Colonic mucosa (tissue), 4 donors: Measurements from ENCODE around the gene FBXO11. TPM values are rescaled to one million over a fixed set of nuclear protein-coding genes. Genes with fewer than 3 reads are reported as not detected.

Experiments
- DNase-seq: peaks from one replicate; pipeline ENCODE4 v3.0.0-alpha.2; 2020
- H3K27ac ChIP-seq: fragments of 200-600 bp; one replicate; pipeline ENCODE4 v1.8.0; 2021
- H3K27me3 ChIP-seq: fragments of 200-600 bp; one replicate; pipeline ENCODE4 v1.8.0; 2021
- H3K36me3 ChIP-seq: fragments of 200-600 bp; one replicate; pipeline ENCODE4 v1.8.0; 2021
- H3K4me1 ChIP-seq: fragments of 200-600 bp; one replicate; pipeline ENCODE4 v1.8.0; 2021; ENCODE audit warnings: mild to moderate bottlenecking
- H3K4me3 ChIP-seq: fragments of 200-600 bp; one replicate; pipeline ENCODE4 v1.8.0; 2021
- H3K9ac ChIP-seq, 2 donors: one replicate each; pipeline ENCODE4 v1.7.0; 2013; ENCODE audit warnings: control low read depth in 2 of 2, low read depth in 2 of 2, low read length in 2 of 2
- H3K9me3 ChIP-seq: fragments of 200-600 bp; one replicate; pipeline ENCODE4 v1.8.0; 2021
- CTCF ChIP-seq: fragments of 200-600 bp; IDR thresholded peaks from one replicate; pipeline ENCODE4 v1.8.0; 2022; ENCODE audit warnings: antibody characterized with exemption, mild to moderate bottlenecking
- intact Hi-C: fragments of 100-400 bp; cut with DNase I; formaldehyde crosslinking; loops from one replicate; pipeline ENCODE4 v1.14.1; 2022
- total RNA-seq, 2 donors: library from RNA; stranded (reverse); fragmentation: NEBNext Ultra II Directional in 1 of 2; extraction: Animal tissue kit (Norgen Biotek cat#: 25700) in 1 of 2; gene quantifications; one replicate each; pipeline ENCODE4 v1.2.1, GENCODE V29; 2021
- donor health status: healthy.
- donor health status: DM: no; HTN: no; CAD: no.
- donor health status: DM: no; HTN: no; CAD: no.

The FBXO11 gene
- total RNA-seq, 2 donors from 2014 or later, result 40.4 to 47.7 TPM

DNA sequence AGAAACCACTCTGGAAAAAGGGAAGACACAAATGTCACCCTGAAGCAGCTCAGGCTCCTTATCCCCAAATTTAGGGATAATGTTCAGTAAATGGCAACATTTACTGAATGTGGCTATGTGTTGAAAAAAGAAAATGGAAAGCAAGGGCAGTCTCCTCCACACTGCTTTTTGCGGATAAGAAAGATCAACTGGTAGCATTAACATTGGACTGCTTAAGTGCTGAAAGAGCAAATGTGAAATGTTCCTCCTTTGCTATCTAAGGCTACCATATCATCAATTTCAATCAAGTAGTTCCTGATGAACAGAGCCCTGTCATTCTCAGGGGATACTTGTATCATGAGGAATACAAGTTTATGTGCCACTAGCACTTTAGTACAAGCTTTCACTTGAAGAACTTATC lies 12.5 kb downstream of the FBXO11 start:
- H3K9ac ChIP-seq, result no peak overlapping the region
- TF ChIP-seq CTCF, result no peak
- H3K36me3 ChIP-seq, result no peaks in the 10 kb centered on the region
- no peaks in the 10 kb centered on the region for H3K27me3 ChIP-seq
- peaks cover 9% of the 10 kb centered on the region for H3K4me1 ChIP-seq
- H3K4me3 ChIP-seq, result no peak overlapping the region
- DNase-seq, result no peak
- no peaks in the 10 kb centered on the region for H3K9me3 ChIP-seq
- intact Hi-C loops, result no loop called here
- no peak overlapping the region for H3K27ac ChIP-seq

- no peaks in the 10 kb centered on the region for H3K9me3 ChIP-seq
- TF ChIP-seq CTCF, result no peak
- no peak overlapping the region for H3K9ac ChIP-seq
- no peak for DNase-seq
- H3K27ac ChIP-seq, result no peak overlapping the region
- no peaks in the 10 kb centered on the region for H3K36me3 ChIP-seq
- H3K4me1 ChIP-seq, result peaks cover 9% of the 10 kb centered on the region
- intact Hi-C loops, result no loop called here
- no peak overlapping the region for H3K4me3 ChIP-seq
- H3K27me3 ChIP-seq, result no peaks in the 10 kb centered on the region
Observed at GRCh38 chr2:47892338-47892730, 14.0 kb downstream of the FBXO11 start.

- H3K36me3 ChIP-seq, result no peaks in the 10 kb centered on the region
- no peaks in the 10 kb centered on the region for H3K9me3 ChIP-seq
- H3K4me1 ChIP-seq, result peaks cover 8% of the 10 kb centered on the region
- H3K4me3 ChIP-seq, result no peak overlapping the region
- intact Hi-C loops, result no loop called here
- DNase-seq, result no peak
- H3K27ac ChIP-seq, result no peak overlapping the region
- H3K9ac ChIP-seq, result no peak overlapping the region
- no peaks in the 10 kb centered on the region for H3K27me3 ChIP-seq
- TF ChIP-seq CTCF, result no peak
Observed at GRCh38 chr2:47891369-47892337, 14.6 kb downstream of the FBXO11 start.

- Histone ChIP-seq H3K4me1 (peaks cover 3% of the 10 kb centered on the region), H3K9me3 (no peaks in the 10 kb centered on the region)
- intact Hi-C loops, result no loop called here
Observed at GRCh38 chr2:47890711-47891368, 15.5 kb downstream of the FBXO11 start.

More at GRCh38 chr2:47890711-47891368, 15.5 kb downstream of the FBXO11 start:
- no peak for DNase-seq
- Histone ChIP-seq H3K4me3 (no peak overlapping the region), H3K9ac (no peak overlapping the region), H3K36me3 (no peaks in the 10 kb centered on the region), H3K27me3 (no peaks in the 10 kb centered on the region), H3K27ac (no peak overlapping the region)
- no peak for TF ChIP-seq CTCF
